ENCODE data around the gene EXOC6B. TPM values are rescaled to one million over a fixed set of nuclear protein-coding genes. Genes with fewer than 3 reads are reported as not detected.

EXOC6B gene
- total and polyA plus RNA-seq, 2 of the 8 experiments (the other 6 are each of a cell fraction or from before 2014, with no cell fraction given), result 13.5 to 33.0 TPM

- H2BK12ac ChIP-seq (ENCODE audit: low read depth, low read length), result no peak overlapping the region
- no peak overlapping the region for H2BK20ac ChIP-seq (ENCODE audit: low read length)
- H3K27ac ChIP-seq (ENCODE audit: low read depth, low read length), result no peak overlapping the region
- 93% methylated on average over 8 of the region's 9 CpGs; no CpG with 5 or more reads in 1 of the 2 experiments for WGBS, 2 experiments (ENCODE audit: extremely low coverage in 1 of 2, insufficient coverage in 1 of 2, insufficient read length in 1 of 2, insufficient replicate concordance in 2 of 2, low coverage in 1 of 2, low lambda C conversion rate in 2 of 2, missing lambda C conversion rate in 1 of 2)
- CTCF ChIA-PET (ENCODE audit: partially characterized antibody), result interaction anchor here (0.8 to 7.7 kb wide), 8 partner anchors 9 to 581 kb away, joined by 3 to 44 read pairs (median 4); no protein-coding TSS in a partner anchor
- no peak overlapping the region for H4K8ac ChIP-seq (ENCODE audit: extremely low read depth, insufficient read depth, low read length)
- H3K18ac ChIP-seq (ENCODE audit: extremely low read depth, low read length), result no peak overlapping the region
- H2BK120ac ChIP-seq (replicated peaks; ENCODE audit: low read depth, low read length), result no peak overlapping the region
- H3K23ac ChIP-seq (ENCODE audit: insufficient read length), result no peak overlapping the region
- no peaks in the 10 kb centered on the region for H3K79me1 ChIP-seq (ENCODE audit: low read depth, low read length)
- FAIRE-seq (no peak), DNase-seq (ENCODE audit: low read depth in 1 of 2, low spot score in 2 of 2) (peak in 1 of 2 experiments; percentile 38)
- no peak overlapping the region for H3K4me3 ChIP-seq (ENCODE audit: extremely low read depth in 1 of 4, insufficient read depth in 2 of 4, low read depth in 3 of 4, low read length in 4 of 4)
- H3K14ac ChIP-seq (ENCODE audit: insufficient read length), result no peak overlapping the region
- no peak overlapping the region for H3K9ac ChIP-seq (replicated peaks in 1 of 4; ENCODE audit: extremely low read depth in 1 of 4, low read depth in 3 of 4, low read length in 3 of 4)
- H4K20me1 ChIP-seq (replicated peaks in 1 of 2; ENCODE audit: control insufficient read depth in 1 of 2, insufficient read depth in 2 of 2, low read length in 2 of 2), result no peaks in the 10 kb centered on the region
- no peak overlapping the region for H2BK15ac ChIP-seq (ENCODE audit: low read length)
- H3K4me2 ChIP-seq (ENCODE audit: insufficient read depth in 1 of 2, low read depth in 2 of 2, low read length in 2 of 2), result no peak overlapping the region
- no peaks in the 10 kb centered on the region for H3K79me2 ChIP-seq (ENCODE audit: control insufficient read depth in 1 of 2, insufficient read depth in 2 of 2, low read length in 2 of 2)
- H4K91ac ChIP-seq (replicated peaks; ENCODE audit: insufficient read length, low read length), result no peak overlapping the region
- H3K4me1 ChIP-seq (replicated peaks in 1 of 4; ENCODE audit: control insufficient read depth in 3 of 4, insufficient read depth in 4 of 4, low read length in 3 of 4), result peaks cover 0 to 9% (median 6%) of the 10 kb centered on the region in 4 experiments; a peak in 5 of 7 replicates
- no peak overlapping the region for H3K4ac ChIP-seq (replicated peaks; ENCODE audit: insufficient read length, low read depth, low read length)
- no peak for TF ChIP-seq RXRA (IDR thresholded peaks at IDR 0.05; ENCODE audit: insufficient read depth, low read depth, low read length)
- no peak for TF ChIP-seq CHD1 (IDR thresholded peaks at IDR 0.05; ENCODE audit: low read depth, low read length)
- TF ChIP-seq ASH2L (IDR thresholded peaks at IDR 0.05; ENCODE audit: low read length), result no peak
- TF ChIP-seq ATF2 (IDR thresholded peaks at IDR 0.05; ENCODE audit: low read length), result no peak
- TF ChIP-seq YY1 (IDR thresholded peaks at IDR 0.05; ENCODE audit: low read depth, low read length), result no peak
- TF ChIP-seq, protein P1, sequence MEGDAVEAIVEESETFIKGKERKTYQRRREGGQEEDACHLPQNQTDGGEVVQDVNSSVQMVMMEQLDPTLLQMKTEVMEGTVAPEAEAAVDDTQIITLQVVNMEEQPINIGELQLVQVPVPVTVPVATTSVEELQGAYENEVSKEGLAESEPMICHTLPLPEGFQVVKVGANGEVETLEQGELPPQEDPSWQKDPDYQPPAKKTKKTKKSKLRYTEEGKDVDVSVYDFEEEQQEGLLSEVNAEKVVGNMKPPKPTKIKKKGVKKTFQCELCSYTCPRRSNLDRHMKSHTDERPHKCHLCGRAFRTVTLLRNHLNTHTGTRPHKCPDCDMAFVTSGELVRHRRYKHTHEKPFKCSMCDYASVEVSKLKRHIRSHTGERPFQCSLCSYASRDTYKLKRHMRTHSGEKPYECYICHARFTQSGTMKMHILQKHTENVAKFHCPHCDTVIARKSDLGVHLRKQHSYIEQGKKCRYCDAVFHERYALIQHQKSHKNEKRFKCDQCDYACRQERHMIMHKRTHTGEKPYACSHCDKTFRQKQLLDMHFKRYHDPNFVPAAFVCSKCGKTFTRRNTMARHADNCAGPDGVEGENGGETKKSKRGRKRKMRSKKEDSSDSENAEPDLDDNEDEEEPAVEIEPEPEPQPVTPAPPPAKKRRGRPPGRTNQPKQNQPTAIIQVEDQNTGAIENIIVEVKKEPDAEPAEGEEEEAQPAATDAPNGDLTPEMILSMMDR (IDR thresholded peaks at IDR 0.05; ENCODE audit: control extremely low read depth in 1 of 3, insufficient read depth in 1 of 3, low read depth in 1 of 3, low read length in 3 of 3), result no peak
- no peak for TF ChIP-seq CBX5 (IDR thresholded peaks at IDR 0.05; ENCODE audit: low read depth, low read length)
- TF ChIP-seq CHD2 (IDR thresholded peaks at IDR 0.05; ENCODE audit: low read length), result no peak
- no peak for TF ChIP-seq JUN (IDR thresholded peaks at IDR 0.05; ENCODE audit: low read depth, low read length)
- no peak overlapping the region for H2BK5ac ChIP-seq (ENCODE audit: low read depth, low read length)
- H3K27me3 ChIP-seq (replicated peaks in 1 of 4; ENCODE audit: control insufficient read depth in 3 of 4, extremely low read depth in 1 of 4, insufficient read depth in 3 of 4, low read length in 3 of 4), result peaks cover 0 to 4% (median 0%) of the 10 kb centered on the region in 4 experiments; a peak in 1 of 7 replicates
- peak overlapping the region; percentile 65; the same call in 1 of the 2 replicates for H2AK5ac ChIP-seq (ENCODE audit: low read depth, low read length)
- H3K9me3 ChIP-seq (ENCODE audit: insufficient read depth in 2 of 2, low read depth in 1 of 2, low read length in 1 of 2), result no peaks in the 10 kb centered on the region
- POLR2A ChIA-PET (ENCODE audit: partially characterized antibody), result interaction anchor here (0.9 kb wide), 1 partner anchor 345 kb away, joined by 3 read pairs; no protein-coding TSS in a partner anchor
- no peak overlapping the region for H2AFZ ChIP-seq (ENCODE audit: low read length)
- no peaks in the 10 kb centered on the region for H3K23me2 ChIP-seq (ENCODE audit: low read depth, low read length)
- no peak overlapping the region for H4K5ac ChIP-seq (ENCODE audit: insufficient read length, low read depth, low read length)
- H3K36me3 ChIP-seq (ENCODE audit: control insufficient read depth in 2 of 4, insufficient read depth in 4 of 4, low read length in 3 of 4), result no peaks in the 10 kb centered on the region
- no peak overlapping the region for H3K56ac ChIP-seq (replicated peaks; ENCODE audit: insufficient read length, low read depth, low read length)
Observed at GRCh38 chr2:72129681-72130340, 696.0 kb downstream of the EXOC6B start.
